HEK293T (cell line): ENCODE measurements around the gene NAT10.

Source experiments
- CTCF ChIA-PET: fragments of 350-600 bp; formaldehyde crosslinking; extraction: SDS; loops from one replicate; lab custom pipeline; 2021; ENCODE audit warnings: antibody characterized with exemption, inconsistent platforms; lab: Yijun Ruan, JAX
- POLR2A ChIA-PET: fragments of 350-600 bp; formaldehyde crosslinking; extraction: SDS; loops from one replicate; lab custom pipeline; 2020; ENCODE audit warnings: antibody characterized with exemption, inconsistent platforms; lab: Yijun Ruan, JAX
- DNase-seq: peaks from one replicate; pipeline ENCODE4 v3.0.0; 2012; ENCODE audit warnings: mixed read lengths; ENCODE audit errors: extremely low spot score
- ARNT ChIP-seq: fragments of 450-650 bp; IDR thresholded peaks from 2 replicates; pipeline ENCODE4 v1.6.1; 2017; ENCODE audit warnings: mild to moderate bottlenecking
- BHLHE40 ChIP-seq: fragments of 450-650 bp; IDR thresholded peaks from 2 replicates; pipeline ENCODE4 v1.6.1; 2016; ENCODE audit warnings: mild to moderate bottlenecking, moderate library complexity, borderline replicate concordance
- CTBP1 ChIP-seq: fragments of 450-650 bp; IDR thresholded peaks from 2 replicates; pipeline ENCODE4 v1.6.1; 2016; ENCODE audit warnings: borderline replicate concordance
- ELF4 ChIP-seq: fragments of 450-650 bp; IDR thresholded peaks from 2 replicates; pipeline ENCODE4 v1.6.1; 2017; ENCODE audit warnings: antibody characterized with exemption
- FOXA1 ChIP-seq: fragments of 450-650 bp; IDR thresholded peaks from 2 replicates; pipeline ENCODE4 v1.6.1; 2016; ENCODE audit warnings: mild to moderate bottlenecking
- FOXK2 ChIP-seq: fragments of 450-650 bp; IDR thresholded peaks from 2 replicates; pipeline ENCODE4 v1.6.1; 2016; ENCODE audit warnings: mild to moderate bottlenecking
- FOXM1 ChIP-seq: fragments of 450-650 bp; IDR thresholded peaks from 2 replicates; pipeline ENCODE4 v1.6.1; 2017; ENCODE audit warnings: mild to moderate bottlenecking, borderline replicate concordance
- HDGF ChIP-seq: fragments of 450-650 bp; IDR thresholded peaks from 2 replicates; pipeline ENCODE4 v1.6.1; 2017; ENCODE audit warnings: antibody characterized with exemption, borderline replicate concordance
- L3MBTL2 ChIP-seq: fragments of 450-650 bp; conservative IDR thresholded peaks from 2 replicates; pipeline ENCODE4 v1.6.1; 2016; ENCODE audit warnings: mild to moderate bottlenecking
- LEF1 ChIP-seq: fragments of 450-650 bp; IDR thresholded peaks from 2 replicates; pipeline ENCODE4 v1.6.1; 2017; ENCODE audit warnings: mild to moderate bottlenecking, borderline replicate concordance
- NFRKB ChIP-seq: fragments of 450-650 bp; IDR thresholded peaks from 2 replicates; pipeline ENCODE4 v1.6.1; 2016; ENCODE audit warnings: mild to moderate bottlenecking, moderate library complexity
- PKNOX1 ChIP-seq: fragments of 450-650 bp; IDR thresholded peaks from 2 replicates; pipeline ENCODE4 v1.6.1; 2016
- SP1 ChIP-seq: fragments of 450-650 bp; IDR thresholded peaks from 2 replicates; pipeline ENCODE4 v1.6.1; 2017
- SUZ12 ChIP-seq: fragments of 450-650 bp; IDR thresholded peaks from 2 replicates; pipeline ENCODE4 v1.6.1; 2016; ENCODE audit warnings: mild to moderate bottlenecking
- TARDBP ChIP-seq: fragments of 450-650 bp; IDR thresholded peaks from 2 replicates; pipeline ENCODE4 v1.6.1; 2016
- ZNF384 ChIP-seq: fragments of 450-650 bp; IDR thresholded peaks from 2 replicates; pipeline ENCODE4 v1.6.1; 2016

Gene NAT10

DNA sequence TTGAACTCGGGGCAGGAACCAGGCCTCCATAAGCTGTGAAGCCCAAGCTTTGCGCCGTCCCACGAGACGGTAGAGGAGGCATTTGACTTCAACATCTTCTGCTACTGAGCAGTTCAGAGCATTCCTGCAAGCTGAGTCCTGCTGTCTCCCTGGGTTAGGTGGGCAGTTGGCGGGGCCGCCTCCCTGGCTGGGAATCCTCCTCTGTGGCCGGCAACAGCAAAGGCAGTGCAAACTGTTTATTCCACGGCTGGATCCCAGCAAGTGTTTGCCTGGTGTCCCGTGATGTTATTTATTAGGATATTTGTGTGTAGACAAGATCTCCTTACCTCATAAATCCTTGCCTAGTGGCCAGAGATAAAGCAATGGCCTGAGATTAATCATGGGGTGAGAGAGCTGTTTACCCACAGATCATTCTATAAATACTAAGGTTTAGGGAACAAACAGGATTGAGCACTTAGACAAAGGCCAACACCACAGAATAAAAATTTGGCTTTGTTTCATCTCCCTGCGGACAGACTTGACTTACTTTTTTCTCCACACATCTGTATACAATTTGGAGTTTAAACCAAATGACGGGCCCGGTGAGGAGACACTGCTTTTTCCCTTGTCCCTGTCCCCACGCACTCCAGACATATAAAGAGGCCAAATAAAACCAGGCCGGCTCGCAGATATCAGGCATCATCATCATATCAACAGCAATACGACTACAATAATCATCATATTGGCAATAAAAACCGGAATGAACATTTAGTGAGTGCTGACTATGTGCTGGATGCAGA lies 63.4 kb downstream of the NAT10 start:
- DNase-seq: no peak
- ChIA-PET POLR2A (no interaction called here), CTCF (no interaction called here)
- no peak for TF ChIP-seq L3MBTL2
- TF ChIP-seq BHLHE40: no peak

DNA sequence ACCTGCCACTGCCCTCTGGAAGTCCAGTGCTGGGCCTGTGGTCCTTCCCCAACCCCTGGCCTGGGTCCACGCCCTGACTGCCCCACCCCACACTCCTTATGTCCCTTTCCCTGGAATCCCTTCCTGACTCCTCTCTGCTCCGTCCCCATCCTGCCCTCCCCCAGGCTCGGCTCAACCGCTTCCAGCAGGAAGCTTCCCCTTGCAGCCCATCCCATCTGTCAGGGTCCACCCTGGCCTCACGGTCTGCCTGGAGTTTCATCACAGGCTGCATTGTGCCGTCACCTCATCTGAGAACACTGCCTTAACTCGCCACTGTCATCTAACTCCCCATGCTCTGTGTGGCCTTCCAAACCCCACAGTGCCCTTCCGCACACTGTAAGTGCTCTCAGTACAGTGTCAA lies 64.3 kb downstream of the NAT10 start:
- ChIA-PET POLR2A (interaction anchor here (1.1 kb wide), 1 partner anchor 64 kb away, joined by 4 read pairs; the partner anchor contains the start of gene NAT10), CTCF (interaction anchor here (0.6 kb wide), 1 partner anchor 29 kb away, joined by 4 read pairs; no protein-coding TSS in a partner anchor)
- TF ChIP-seq LEF1 (no peak), NFRKB (no peak), ARNT (no peak), SUZ12 (no peak), CTBP1 (no peak), ELF4 (no peak), FOXM1 (no peak), HDGF (no peak), FOXA1 (no peak), BHLHE40 (no peak), SP1 (no peak), TARDBP (no peak), ZNF384 (no peak), FOXK2 (no peak), L3MBTL2 (no peak), PKNOX1 (no peak)
- DNase-seq: no peak

DNA sequence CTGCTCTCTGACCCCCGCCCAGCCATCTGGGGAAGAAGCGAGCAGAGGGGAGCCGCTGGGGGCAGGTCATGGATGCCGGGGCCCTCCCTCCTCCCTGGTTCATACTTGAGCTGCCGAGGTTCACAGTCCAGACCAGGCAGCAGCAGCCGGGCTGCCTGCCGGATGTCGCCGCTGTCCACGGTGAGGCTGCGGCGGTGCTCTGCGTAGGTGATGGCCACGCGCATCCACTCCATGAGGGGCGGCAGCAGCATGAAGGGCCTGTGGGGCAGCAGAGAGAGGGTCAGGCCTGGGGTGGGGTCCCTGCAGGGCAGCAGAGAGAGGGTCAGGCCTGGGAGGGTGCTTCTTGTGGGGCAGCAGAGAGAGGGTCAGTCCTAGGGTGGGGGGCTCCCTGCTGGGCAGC lies 67.6 kb downstream of the NAT10 start:
- no peak for DNase-seq
- ChIA-PET POLR2A (no interaction called here), CTCF (no interaction called here)
- TF ChIP-seq FOXA1: no peak
- TF ChIP-seq FOXM1: no peak
- no peak for TF ChIP-seq HDGF
- TF ChIP-seq ARNT: no peak
- no peak for TF ChIP-seq SP1
- TF ChIP-seq ELF4: no peak
- no peak for TF ChIP-seq PKNOX1

DNA sequence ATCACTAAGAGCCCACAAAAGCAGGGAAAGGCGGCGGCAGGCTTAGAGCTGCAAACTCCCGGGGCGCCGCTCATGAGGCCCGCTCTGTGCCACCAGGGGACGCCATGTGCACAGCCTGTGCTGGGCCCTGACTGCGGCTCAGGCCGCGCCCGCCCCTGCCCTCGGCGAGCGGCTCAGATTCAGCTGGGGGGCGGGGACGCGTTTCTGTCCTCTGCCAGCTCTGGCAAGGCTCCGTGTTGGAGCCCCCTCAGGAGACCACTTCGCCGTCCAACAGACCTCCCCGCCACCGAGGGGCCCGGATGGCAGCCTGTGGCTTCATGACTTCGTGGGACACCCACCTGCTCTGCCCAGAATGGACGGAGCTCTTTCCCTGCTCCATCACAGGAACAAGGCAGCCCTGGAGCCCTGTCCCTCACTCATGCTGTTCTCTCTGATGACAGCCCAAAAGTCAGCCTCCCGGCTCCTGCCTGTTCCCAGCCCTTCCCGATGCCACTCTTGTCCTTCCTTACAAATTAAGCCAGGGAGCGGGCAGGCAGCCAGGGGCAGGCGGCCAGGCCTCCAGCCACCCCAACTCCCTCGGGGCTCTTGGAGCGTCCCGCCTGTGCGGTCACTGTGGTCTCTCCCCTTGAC lies 69.1 kb downstream of the NAT10 start:
- CTCF ChIA-PET: interaction anchor here (0.5 to 1.7 kb wide), 30 partner anchors 8 to 1420 kb away, joined by 3 to 26 read pairs (median 4); partner anchors contain the start of gene ABTB2
- POLR2A ChIA-PET: interaction anchor here (1.2 to 1.3 kb wide), 3 partner anchors 14 to 183 kb away, joined by 3 to 14 read pairs (median 4); partner anchors contain the start of gene ABTB2
- TF ChIP-seq L3MBTL2 (peak; percentile 36; the same call in 1 of the 2 replicates), PKNOX1 (no peak)
- DNase-seq: peak; percentile 89

GRCh38 chr11:34175284-34176019 lies 70.0 kb downstream of the NAT10 start:
- no peak for DNase-seq
- no peak for TF ChIP-seq CTBP1
- no peak for TF ChIP-seq FOXM1
- TF ChIP-seq TARDBP: no peak
- no peak for TF ChIP-seq NFRKB
- TF ChIP-seq ZNF384: no peak
- TF ChIP-seq ELF4: no peak
- TF ChIP-seq BHLHE40: no peak
- TF ChIP-seq L3MBTL2: no peak
- TF ChIP-seq FOXK2: no peak
- TF ChIP-seq PKNOX1: no peak
- no peak for TF ChIP-seq SP1
- CTCF ChIA-PET: interaction anchor here (0.6 to 1.7 kb wide), 5 partner anchors 17 to 317 kb away, joined by 3 to 9 read pairs (median 5); no protein-coding TSS in a partner anchor
- POLR2A ChIA-PET: interaction anchor here (0.7 kb wide), 1 partner anchor 181 kb away, joined by 3 read pairs; no protein-coding TSS in a partner anchor
